H9 (cell line): ENCODE measurements around the gene EFNB2. TPM values are rescaled to one million over a fixed set of nuclear protein-coding genes. Genes with fewer than 3 reads are reported as not detected.

Source experiments
- DNase-seq: peaks from one replicate; pipeline ENCODE4 v3.0.0-alpha.2; 2017
- H2AFZ ChIP-seq: one replicate; pipeline ENCODE4 v1.6.1; 2013; ENCODE audit warnings: mild to moderate bottlenecking, low read length, control low read depth, moderate library complexity
- H2AK5ac ChIP-seq: 2 replicates; pipeline ENCODE4 v1.6.1; 2013; ENCODE audit warnings: low read length, control low read depth, mixed read lengths; ENCODE audit not compliant: insufficient read length
- H2BK120ac ChIP-seq: one replicate; pipeline ENCODE4 v1.6.1; 2013; ENCODE audit warnings: low read depth, mild to moderate bottlenecking, low read length, control low read depth, inconsistent platforms; ENCODE audit not compliant: poor library complexity, severe bottlenecking
- H2BK12ac ChIP-seq: 2 replicates; pipeline ENCODE4 v1.6.1; 2013; ENCODE audit warnings: low read length, control low read depth, mixed read lengths, low read depth; ENCODE audit not compliant: insufficient read length
- H2BK15ac ChIP-seq: 2 replicates; pipeline ENCODE4 v1.6.1; 2013; ENCODE audit warnings: low read depth, low read length, control low read depth
- H2BK20ac ChIP-seq: one replicate; pipeline ENCODE4 v1.6.1; 2013; ENCODE audit warnings: low read depth, mild to moderate bottlenecking, low read length, control low read depth, inconsistent platforms; ENCODE audit not compliant: poor library complexity, severe bottlenecking
- H2BK5ac ChIP-seq: 2 replicates; pipeline ENCODE4 v1.6.1; 2013; ENCODE audit warnings: low read length, control low read depth, mixed read lengths; ENCODE audit not compliant: insufficient read length
- H3K14ac ChIP-seq: 2 replicates; pipeline ENCODE4 v1.6.1; 2013; ENCODE audit warnings: low read length, control low read depth; ENCODE audit not compliant: insufficient read depth
- H3K18ac ChIP-seq: 2 replicates; pipeline ENCODE4 v1.6.1; 2013; ENCODE audit warnings: low read depth, mild to moderate bottlenecking, mixed read lengths, low read length, control low read depth; ENCODE audit not compliant: insufficient read length
- H3K23ac ChIP-seq: 2 replicates; pipeline ENCODE4 v1.6.1; 2013; ENCODE audit warnings: low read length, control low read depth, mixed read lengths, low read depth; ENCODE audit not compliant: insufficient read length
- H3K23me2 ChIP-seq: 2 replicates; pipeline ENCODE4 v1.6.1; 2013; ENCODE audit warnings: low read depth, mild to moderate bottlenecking, mixed read lengths, low read length, control low read depth; ENCODE audit not compliant: insufficient read length, poor library complexity, severe bottlenecking
- H3K27ac ChIP-seq: 2 replicates; pipeline ENCODE4 v1.5.1; 2013; ENCODE audit warnings: low read length, control low read depth, mixed read lengths, low read depth; ENCODE audit not compliant: insufficient read length
- H3K27me3 ChIP-seq: 2 replicates; pipeline ENCODE4 v1.6.1; 2013; ENCODE audit warnings: low read length, control low read depth, inconsistent platforms; ENCODE audit not compliant: insufficient read depth
- H3K4ac ChIP-seq: 2 replicates; pipeline ENCODE4 v1.6.1; 2013; ENCODE audit warnings: low read depth, mild to moderate bottlenecking, control low read depth, inconsistent platforms, low read length, moderate library complexity
- H3K4me1 ChIP-seq: 2 replicates; pipeline ENCODE4 v1.6.1; 2013; ENCODE audit warnings: low read length, control low read depth, inconsistent platforms; ENCODE audit not compliant: insufficient read depth
- H3K4me2 ChIP-seq: 2 replicates; pipeline ENCODE4 v1.6.1; 2013; ENCODE audit warnings: low read length, control low read depth, mixed read lengths; ENCODE audit not compliant: insufficient read length, insufficient read depth
- H3K56ac ChIP-seq: 2 replicates; pipeline ENCODE4 v1.6.1; 2013; ENCODE audit warnings: low read depth, mild to moderate bottlenecking, mixed read lengths, low read length, control low read depth; ENCODE audit not compliant: insufficient read length
- H3K79me1 ChIP-seq: 2 replicates; pipeline ENCODE4 v1.6.1; 2013; ENCODE audit warnings: low read depth, mild to moderate bottlenecking, moderate library complexity, low read length, control low read depth, inconsistent platforms; ENCODE audit not compliant: insufficient read depth, poor library complexity, severe bottlenecking
- H3K79me2 ChIP-seq: 2 replicates; pipeline ENCODE4 v1.6.1; 2013; ENCODE audit warnings: low read length, control low read depth, inconsistent platforms; ENCODE audit not compliant: insufficient read depth
- H3K9ac ChIP-seq: 2 replicates; pipeline ENCODE4 v1.6.1; 2013; ENCODE audit warnings: low read length, control low read depth, mixed read lengths; ENCODE audit not compliant: insufficient read length; ENCODE audit errors: extremely low read depth
- H3K9me3 ChIP-seq: one replicate; pipeline ENCODE4 v1.6.1; 2013; ENCODE audit warnings: low read depth, low read length, inconsistent platforms; ENCODE audit not compliant: control insufficient read depth
- H3T11ph ChIP-seq: one replicate; pipeline ENCODE4 v1.6.1; 2013; ENCODE audit warnings: mild to moderate bottlenecking, low read length, control low read depth, inconsistent platforms
- H4K20me1 ChIP-seq: one replicate; pipeline ENCODE4 v1.6.1; 2013; ENCODE audit not compliant: control insufficient read depth, insufficient read length, insufficient read depth
- H4K5ac ChIP-seq: 2 replicates; pipeline ENCODE4 v1.6.1; 2013; ENCODE audit warnings: low read depth, mild to moderate bottlenecking, mixed read lengths, low read length, control low read depth; ENCODE audit not compliant: insufficient read length
- H4K8ac ChIP-seq: replicated peaks from 2 replicates; pipeline ENCODE4 v1.6.1; 2013; ENCODE audit warnings: low read length, control low read depth, mixed read lengths, low read depth; ENCODE audit not compliant: insufficient read length
- H4K91ac ChIP-seq: 2 replicates; pipeline ENCODE4 v1.6.1; 2013; ENCODE audit warnings: low read depth, mild to moderate bottlenecking, moderate library complexity, mixed read lengths, low read length, control low read depth; ENCODE audit not compliant: insufficient read length
- H3K27ac Mint-ChIP-seq, 3 experiments: 2 replicates in 2 of 3; 3 replicates in 1 of 3; pipeline ENCODE4 v1.8.0; 2020 to 2021; ENCODE audit warnings: mixed read lengths in 3 of 3, mild to moderate bottlenecking in 1 of 3, moderate library complexity in 1 of 3
- H3K27me3 Mint-ChIP-seq: 2 replicates; pipeline ENCODE4 v1.8.0; 2021; ENCODE audit warnings: low read depth, mild to moderate bottlenecking, moderate library complexity, mixed read lengths
- H3K36me3 Mint-ChIP-seq, 3 experiments: 2 replicates in 2 of 3; 3 replicates in 1 of 3; pipeline ENCODE4 v1.8.0; 2020 to 2021; ENCODE audit warnings: low read depth in 3 of 3, mixed read lengths in 3 of 3; ENCODE audit not compliant: insufficient read depth in 1 of 3
- H3K4me1 Mint-ChIP-seq, 2 experiments: 2 replicates each; pipeline ENCODE4 v1.8.0; 2020; ENCODE audit warnings: mixed read lengths in 2 of 2
- H3K4me3 Mint-ChIP-seq, 2 experiments: 2 replicates in 1 of 2; 3 replicates in 1 of 2; pipeline ENCODE4 v1.8.0; 2020 to 2021; ENCODE audit warnings: mild to moderate bottlenecking in 2 of 2, mixed read lengths in 2 of 2, moderate library complexity in 1 of 2
- H3K9me3 Mint-ChIP-seq, 2 experiments: 2 replicates in 1 of 2; 3 replicates in 1 of 2; pipeline ENCODE4 v1.8.0; 2020; ENCODE audit warnings: mild to moderate bottlenecking in 2 of 2, mixed read lengths in 2 of 2, moderate library complexity in 1 of 2
- CTCF ChIP-seq: fragments of 200-600 bp; sonication (generic); conservative IDR thresholded peaks from 3 replicates; pipeline ENCODE4 v1.8.0; 2021; ENCODE audit warnings: antibody characterized with exemption, mild to moderate bottlenecking
- WGBS: extraction: QIAGEN DNeasy Blood & Tissue Kit; methylation state at CpG from one replicate; pipeline ENCODE4 v1.1.7; 2013; ENCODE audit warnings: missing lambda C conversion rate, low lambda C conversion rate, mixed read lengths; ENCODE audit not compliant: insufficient read length; ENCODE audit errors: extremely low coverage; 5-methylcytosine and 5-hydroxymethylcytosine counted together
- total RNA-seq: library from RNA; stranded (reverse); gene quantifications from 2 replicates; pipeline ENCODE4 v1.2.1, GENCODE V29; 2021

The EFNB2 gene
- total RNA-seq, 1 experiment from 2014 or later = 12.7 TPM

DNA sequence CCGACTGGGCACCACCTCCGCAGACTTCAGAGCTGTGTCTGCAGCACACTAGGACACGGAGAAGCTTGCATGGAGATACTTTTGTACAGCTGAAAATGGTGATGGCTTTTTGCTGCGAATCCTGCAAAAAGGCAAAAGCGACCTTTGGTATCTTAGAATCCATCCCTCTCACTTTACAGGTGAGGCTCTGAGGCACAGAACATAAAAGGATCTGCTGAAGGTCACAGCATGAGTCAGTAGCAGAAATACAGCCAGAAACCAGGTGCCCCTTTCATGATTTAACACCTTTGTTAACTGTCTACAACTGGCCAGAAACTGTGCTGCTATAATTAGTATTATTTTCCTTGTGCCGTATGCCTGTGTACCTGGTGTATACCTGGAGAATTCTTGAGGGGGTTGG lies 48.3 kb downstream of the EFNB2 start:
- Histone ChIP-seq H3K9ac (no peak overlapping the region), H3T11ph (no peak overlapping the region), H3K4me1 (no peaks in the 10 kb centered on the region), H3K4ac (no peak overlapping the region), H3K79me1 (no peaks in the 10 kb centered on the region), H3K4me2 (no peak overlapping the region), H2BK5ac (no peak overlapping the region), H2BK120ac (no peak overlapping the region), H3K23me2 (no peaks in the 10 kb centered on the region), H2AFZ (no peak overlapping the region), H2BK20ac (no peak overlapping the region), H2BK15ac (no peak overlapping the region), H2AK5ac (no peak overlapping the region), H4K20me1 (no peaks in the 10 kb centered on the region), H3K23ac (no peak overlapping the region), H3K18ac (no peak overlapping the region), H3K56ac (no peak overlapping the region), H3K14ac (no peak overlapping the region), H2BK12ac (no peak overlapping the region), H3K27me3 (no peaks in the 10 kb centered on the region), H4K5ac (no peak overlapping the region), H4K91ac (no peak overlapping the region), H3K27ac (no peak overlapping the region), H4K8ac (no peak overlapping the region), H3K79me2 (no peaks in the 10 kb centered on the region), H3K9me3 (no peaks in the 10 kb centered on the region)
- no peaks in the 10 kb centered on the region for H3K27me3 Mint-ChIP-seq
- WGBS = no CpG with 5 or more reads among the region's 6 CpGs
- no peaks in the 10 kb centered on the region; a peak in 1 of 5 replicates for H3K9me3 Mint-ChIP-seq
- no peak for DNase-seq
- H3K36me3 Mint-ChIP-seq = peaks cover 3 to 11% (median 7%) of the 10 kb centered on the region in 3 experiments; a peak in 6 of 7 replicates
- TF ChIP-seq CTCF = no peak
- H3K27ac Mint-ChIP-seq = no peak overlapping the region; a peak in 1 of 7 replicates
- H3K4me1 Mint-ChIP-seq = peaks cover 11 to 19% of the 10 kb centered on the region in 2 experiments
- no peak overlapping the region for H3K4me3 Mint-ChIP-seq
